HG03342 (cell line): ENCODE data around the gene PTPRD.

Experiments
- ATAC-seq: cut with Tn5 transposase; IDR thresholded peaks from one replicate; pipeline ENCODE4 v1.9.1; 2021; ENCODE audit warnings: mild to moderate bottlenecking, moderate library complexity; ENCODE audit not compliant: unreplicated experiment

The PTPRD gene

DNA sequence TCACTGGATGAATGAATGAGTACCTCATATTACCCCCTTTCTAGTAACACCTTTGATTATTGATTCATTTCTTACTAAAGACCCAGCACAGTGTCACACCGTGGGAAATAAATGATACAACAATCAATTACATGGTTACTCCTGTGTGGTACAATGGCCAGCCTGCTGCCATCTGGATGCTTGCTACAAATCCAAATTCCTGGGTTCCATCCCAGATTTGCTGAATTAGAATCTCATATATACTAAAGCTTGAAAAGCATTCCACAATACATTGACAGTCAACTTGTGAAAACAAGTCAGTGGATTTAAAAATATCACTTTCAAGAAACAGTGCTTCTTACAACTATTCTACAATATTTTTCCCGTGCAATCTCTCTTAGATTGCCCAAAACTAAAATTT lies 989.3 kb downstream of the PTPRD start:
- no peak for ATAC-seq

DNA sequence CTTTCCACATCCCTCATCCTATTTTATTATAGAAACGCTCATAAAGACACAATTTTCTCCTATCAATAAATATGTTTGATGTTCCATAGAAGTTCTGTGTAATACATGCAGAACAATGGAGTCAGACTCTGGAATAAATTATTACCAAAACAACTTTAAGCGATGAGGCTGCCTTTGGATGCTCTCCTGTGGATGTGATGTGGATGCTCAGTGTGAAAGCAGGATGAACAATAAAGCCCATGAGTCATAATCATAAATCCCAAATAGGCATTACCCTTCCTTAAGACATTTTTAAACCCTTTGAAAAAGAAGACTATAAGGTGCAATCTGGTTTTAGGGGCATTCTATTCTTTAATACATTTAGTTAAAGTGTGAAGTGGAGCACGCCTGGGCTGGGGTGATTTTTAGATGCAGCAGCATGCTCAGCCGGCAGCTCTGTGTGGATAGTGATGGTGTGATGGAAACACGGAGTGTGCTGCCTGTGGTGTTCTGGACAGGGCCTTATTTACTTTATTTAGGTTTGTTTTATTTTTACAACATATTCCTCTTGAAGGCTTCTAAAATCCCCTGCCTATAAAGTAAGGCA lies 991.4 kb downstream of the PTPRD start:
- ATAC-seq: no peak

DNA sequence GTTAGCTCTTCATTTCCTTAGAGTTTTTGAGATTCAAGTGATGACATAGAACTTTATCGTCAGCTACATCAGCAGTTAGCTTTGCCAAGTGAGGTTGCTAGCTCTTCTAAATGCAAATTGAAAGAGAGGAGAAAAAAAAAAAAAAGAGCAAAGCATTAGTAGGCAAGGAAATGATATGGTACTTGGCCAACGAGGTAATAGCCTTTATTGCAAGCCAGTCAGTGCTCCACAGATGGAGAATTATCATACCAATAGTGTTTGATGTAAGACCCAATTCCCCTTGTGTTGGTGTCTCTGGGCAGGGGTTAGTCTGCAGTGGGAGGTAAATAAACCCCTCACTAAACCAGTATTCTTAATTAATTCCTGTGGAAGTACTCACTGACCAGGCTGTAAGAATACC lies 992.1 kb downstream of the PTPRD start:
- ATAC-seq: no peak

GRCh38 chr9:9615086-9615485 lies 997.7 kb downstream of the PTPRD start:
- ATAC-seq: no peak

DNA sequence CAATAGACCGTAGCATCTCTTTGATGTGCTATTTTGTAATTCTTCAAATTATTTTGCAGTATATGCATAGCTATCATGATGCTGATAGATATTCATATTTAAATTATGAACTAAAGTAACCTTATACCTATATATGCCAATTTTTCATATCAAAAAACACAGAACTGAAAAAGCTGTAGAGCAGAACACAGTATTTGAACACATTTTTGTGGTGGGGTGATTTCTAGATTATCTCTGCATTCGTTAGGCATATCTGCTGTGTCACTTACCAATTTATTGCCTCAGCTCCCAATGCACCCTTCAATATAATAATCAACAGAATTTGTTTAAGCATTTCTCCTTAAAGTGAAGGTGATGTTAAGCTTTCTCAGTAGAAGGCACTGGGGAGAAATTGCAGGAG lies 998.2 kb downstream of the PTPRD start:
- ATAC-seq: no peak

GRCh38 chr9:9612755-9613154 lies 1000.0 kb downstream of the PTPRD start:
- no peak for ATAC-seq

GRCh38 chr9:9612270-9612669 lies 1000.5 kb downstream of the PTPRD start:
- ATAC-seq: peak; percentile 52

- ATAC-seq: no peak
These were observed 1007.1 kb downstream of the PTPRD start for GRCh38 chr9:9605681-9606080.

DNA sequence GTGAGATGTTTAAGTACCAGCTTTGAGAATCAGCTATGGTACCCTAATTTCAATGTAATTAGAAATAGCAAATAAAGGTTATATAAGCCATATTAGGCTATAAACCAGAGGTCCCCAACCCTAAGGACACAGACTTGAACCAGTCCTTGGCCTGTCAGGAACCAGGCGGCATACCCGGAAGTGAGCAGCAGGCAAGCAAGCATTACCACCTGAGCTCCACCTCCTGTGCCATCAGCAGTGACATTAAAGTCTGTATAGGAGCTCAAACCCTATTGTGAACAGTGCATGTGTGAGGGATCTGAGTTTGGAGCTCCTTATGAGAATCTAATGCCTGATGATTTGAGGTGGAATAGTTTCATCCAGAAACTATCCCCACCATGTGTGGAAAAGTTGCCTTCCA lies 1009.5 kb downstream of the PTPRD start:
- ATAC-seq: no peak

GRCh38 chr9:9598723-9599122 lies 1014.1 kb downstream of the PTPRD start:
- no peak for ATAC-seq

GRCh38 chr9:9592104-9592503 lies 1020.7 kb downstream of the PTPRD start:
- no peak for ATAC-seq

DNA sequence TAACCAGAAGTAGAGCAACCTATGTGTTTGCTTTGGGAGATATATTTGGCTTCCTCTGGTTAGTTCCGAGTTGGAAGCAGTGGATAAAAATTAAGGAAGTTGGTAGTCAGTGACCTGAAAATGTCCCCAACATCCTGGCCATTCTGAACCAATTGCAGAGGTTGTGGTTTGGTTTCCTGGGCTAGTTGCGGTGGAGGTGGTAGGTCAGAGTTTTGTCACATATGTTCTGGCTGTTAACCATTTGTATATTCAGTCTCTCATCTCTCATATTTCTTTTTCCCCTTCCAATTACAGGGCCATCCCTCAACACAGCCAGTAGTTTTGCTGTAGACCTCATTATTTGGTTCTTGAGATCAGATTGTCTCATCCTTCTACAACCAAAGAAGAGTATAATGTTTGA lies 1026.9 kb downstream of the PTPRD start:
- no peak for ATAC-seq

DNA sequence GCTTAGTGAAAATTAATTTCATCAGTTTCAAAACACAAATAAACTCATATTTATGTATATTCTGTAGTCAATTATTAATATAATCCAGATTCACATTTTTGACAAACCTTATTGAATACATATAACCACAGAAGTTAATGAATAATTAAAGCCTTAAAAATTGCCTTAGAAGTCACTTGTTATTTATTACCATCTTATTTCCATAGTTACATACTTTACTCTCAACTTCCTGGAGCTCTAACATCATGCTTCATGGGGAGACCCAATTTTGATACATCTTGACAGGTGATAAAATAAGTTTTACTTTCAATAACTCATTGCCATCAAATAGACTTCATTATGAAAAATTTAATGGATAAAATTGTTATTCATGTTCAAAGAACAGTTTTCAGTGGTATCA lies 1038.7 kb downstream of the PTPRD start:
- ATAC-seq: no peak

GRCh38 chr9:9565700-9566099 lies 1047.1 kb downstream of the PTPRD start:
- ATAC-seq: no peak

DNA sequence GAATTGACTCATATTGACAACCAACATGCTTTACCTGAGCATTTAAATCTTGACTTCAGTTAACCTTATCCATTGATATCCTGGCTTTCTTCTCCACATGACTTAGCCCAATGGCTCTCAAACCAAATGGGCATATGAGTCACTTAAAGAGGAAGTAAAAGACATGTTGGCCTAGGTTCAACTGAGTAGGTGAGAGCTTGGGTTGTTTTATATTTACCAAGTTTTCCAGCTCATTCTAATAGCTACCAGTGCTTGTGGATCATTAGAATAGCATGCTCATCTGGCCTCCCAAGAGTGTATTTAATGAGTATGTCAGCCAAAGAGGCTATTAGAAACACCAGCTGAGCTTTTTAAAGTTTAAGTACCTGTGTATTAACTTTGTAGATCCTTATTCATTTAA lies 1049.0 kb downstream of the PTPRD start:
- ATAC-seq: no peak

DNA sequence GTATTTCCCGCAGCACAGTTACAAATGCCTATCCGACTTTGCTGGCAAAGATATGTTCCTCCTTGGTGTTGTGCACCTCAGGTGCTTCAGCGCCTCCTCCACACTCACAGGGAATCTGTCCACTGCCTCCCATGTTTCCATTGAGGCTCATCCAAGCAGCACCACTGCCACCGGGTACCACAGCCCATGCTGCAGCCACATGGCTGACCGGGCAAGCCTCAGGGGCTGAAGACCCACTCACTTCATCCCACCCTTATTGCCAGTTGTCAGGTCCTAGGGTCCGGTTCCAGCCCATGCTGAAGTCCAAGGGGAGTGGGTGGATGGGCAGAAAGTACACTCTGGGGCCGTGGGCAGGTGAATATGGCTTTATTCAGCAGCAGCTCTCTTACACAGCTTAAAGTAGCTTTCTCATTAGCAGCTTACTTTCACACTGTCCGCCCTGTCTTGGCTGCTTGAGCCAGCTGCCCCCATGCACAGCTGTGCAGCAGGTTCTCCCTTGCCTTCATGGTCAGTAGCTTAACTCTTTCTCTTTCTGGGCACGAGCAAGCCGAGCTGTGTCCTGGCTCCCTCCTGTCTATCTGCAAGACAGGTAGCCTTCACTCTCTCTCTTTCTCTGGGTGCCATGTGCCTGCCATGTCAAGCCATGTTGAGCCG lies 1052.3 kb downstream of the PTPRD start:
- no peak for ATAC-seq

- ATAC-seq: no peak
These were observed 1053.9 kb downstream of the PTPRD start for GRCh38 chr9:9558907-9559306.

DNA sequence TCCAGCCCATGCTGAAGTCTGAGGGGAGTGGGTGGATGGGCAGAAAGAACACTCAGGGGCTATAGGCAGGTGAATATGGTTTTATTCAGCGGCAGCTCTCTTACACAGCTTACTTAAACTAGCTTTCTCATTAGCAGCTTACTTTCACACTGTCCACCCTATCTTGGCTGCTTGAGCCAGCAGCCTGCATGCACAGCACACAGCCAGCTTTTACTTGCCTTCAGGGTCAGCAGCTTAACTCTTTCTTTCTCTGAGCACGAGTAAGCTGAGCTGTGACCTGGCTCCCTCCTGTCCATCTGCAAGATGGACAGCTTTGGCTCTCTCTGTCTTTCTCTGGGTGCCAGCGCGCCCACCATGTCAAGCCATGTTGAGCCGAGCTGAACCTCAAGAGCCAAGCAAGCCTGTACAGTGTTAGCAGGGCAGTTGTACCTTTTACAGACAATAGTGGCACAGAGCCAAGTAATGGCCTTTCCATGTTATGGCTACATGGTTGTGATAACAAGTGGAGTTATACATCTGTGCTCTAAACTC lies 1054.9 kb downstream of the PTPRD start:
- no peak for ATAC-seq

DNA sequence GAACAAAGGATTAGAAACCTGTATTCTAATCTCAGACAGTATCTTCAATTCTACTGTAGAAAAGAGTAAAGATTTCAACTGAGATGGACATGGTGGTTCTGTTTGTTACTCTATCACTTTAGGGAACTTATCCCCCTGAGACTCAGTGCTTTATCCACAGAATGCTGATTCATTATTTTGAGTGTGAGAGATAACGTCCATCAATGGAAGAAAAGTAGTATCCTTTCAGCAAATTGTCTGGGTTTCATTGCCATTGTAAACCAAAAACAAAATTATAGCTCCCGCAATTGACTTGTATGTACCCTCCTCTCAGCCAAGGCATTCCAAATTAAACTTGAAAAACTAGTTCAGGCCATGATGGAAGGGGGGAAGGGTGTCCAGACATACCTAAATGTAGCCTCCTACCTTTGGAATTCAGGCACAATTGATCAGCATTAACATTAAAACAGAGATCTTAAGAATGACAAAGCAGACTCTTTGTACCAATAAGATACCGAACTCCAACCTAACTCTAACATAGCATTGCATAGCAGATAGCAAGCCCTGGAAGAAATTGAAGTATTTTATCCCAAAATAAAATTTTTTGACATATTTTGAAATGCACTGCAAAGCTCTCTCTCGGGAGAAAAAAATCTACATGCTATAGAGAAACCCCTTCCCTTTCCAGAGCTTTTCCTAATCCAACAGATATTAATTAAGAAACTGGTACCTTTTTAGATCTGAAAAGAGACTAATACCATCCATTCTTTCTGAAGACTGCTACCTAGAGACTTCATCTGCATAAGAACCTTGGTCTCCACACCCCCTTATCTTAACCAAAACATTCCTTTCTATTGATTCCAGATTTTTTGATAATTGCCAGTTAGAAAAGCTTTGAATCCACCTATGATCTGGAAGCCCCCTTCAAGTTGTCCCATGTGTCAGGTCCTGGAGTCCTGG lies 1055.7 kb downstream of the PTPRD start:
- ATAC-seq: no peak

DNA sequence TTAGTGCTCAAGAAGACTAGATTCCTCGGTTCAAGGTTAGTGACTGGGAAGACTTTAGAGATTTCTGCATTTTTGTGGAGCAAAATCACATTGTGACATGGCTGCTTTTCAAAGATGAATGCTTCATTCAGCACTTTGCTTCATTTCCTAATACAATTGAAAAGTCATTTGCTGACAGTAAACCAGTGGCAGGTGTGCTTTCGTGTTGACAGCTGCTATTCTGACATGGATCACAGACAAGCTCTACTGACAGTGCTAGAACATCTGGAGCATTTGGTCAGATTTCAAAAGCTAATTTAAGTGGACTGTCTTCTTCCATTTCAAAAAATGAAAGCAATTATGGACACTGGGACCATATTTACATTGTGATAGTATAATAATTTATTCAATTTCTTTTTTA lies 1060.1 kb downstream of the PTPRD start:
- ATAC-seq: no peak

GRCh38 chr9:9538766-9539165 lies 1074.0 kb downstream of the PTPRD start:
- no peak for ATAC-seq

GRCh38 chr9:9538356-9538755 lies 1074.4 kb downstream of the PTPRD start:
- no peak for ATAC-seq
